GM03348 (cell line): ENCODE data around the gene RTF1.
"Not testable (repeated sequence)": the region's sequence is repeated elsewhere in the genome, so short reads cannot be mapped to it uniquely, and the experiment has no call there.

Experiments used
- DNase-seq: peaks from one replicate; pipeline ENCODE4 v3.0.0; 2012; ENCODE audit warnings: low spot score

Gene RTF1

DNA sequence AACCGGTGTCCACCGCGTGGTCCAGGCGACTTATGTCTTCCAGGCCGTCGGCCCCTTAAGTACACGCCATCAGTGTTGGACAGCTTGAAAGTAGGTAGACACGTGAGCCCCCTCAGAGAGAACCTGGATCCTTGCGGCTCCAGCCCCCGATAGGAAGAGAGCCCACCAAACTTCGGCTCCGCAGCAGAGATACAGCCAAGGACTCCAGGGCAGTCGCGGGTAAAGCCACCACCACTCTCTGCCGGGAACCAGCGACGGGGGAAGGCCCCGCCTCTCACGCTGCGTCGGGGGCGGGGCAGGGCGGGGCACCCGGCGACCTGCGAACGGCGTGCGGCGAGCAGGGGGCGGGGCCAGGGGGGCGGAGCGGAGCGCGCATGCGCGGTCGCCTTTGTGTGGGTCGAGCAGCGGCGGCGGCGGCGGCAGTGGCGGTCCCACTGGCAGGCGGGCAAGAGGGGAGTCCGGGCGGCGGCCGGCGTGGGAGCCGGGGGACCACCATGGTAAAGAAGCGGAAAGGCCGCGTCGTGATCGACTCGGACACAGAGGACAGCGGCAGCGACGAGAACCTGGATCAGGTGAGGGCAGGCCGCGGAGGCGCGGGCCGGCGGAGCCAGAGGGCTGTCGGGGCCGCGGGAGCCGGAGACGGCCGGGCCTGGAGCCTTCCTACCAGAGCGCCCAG lies at the start of gene RTF1:
RTF1 (plus strand) TSS at position 354 of the 676 bp plus-strand sequence; CDS start at position 375, 21 bp downstream.
- DNase-seq: peak; percentile 100

- no peak for DNase-seq
Observed at GRCh38 chr15:41367418-41367817, 49.5 kb upstream of the RTF1 start.

GRCh38 chr15:41377978-41378377 lies 38.9 kb upstream of the RTF1 start:
- DNase-seq: no peak

DNA sequence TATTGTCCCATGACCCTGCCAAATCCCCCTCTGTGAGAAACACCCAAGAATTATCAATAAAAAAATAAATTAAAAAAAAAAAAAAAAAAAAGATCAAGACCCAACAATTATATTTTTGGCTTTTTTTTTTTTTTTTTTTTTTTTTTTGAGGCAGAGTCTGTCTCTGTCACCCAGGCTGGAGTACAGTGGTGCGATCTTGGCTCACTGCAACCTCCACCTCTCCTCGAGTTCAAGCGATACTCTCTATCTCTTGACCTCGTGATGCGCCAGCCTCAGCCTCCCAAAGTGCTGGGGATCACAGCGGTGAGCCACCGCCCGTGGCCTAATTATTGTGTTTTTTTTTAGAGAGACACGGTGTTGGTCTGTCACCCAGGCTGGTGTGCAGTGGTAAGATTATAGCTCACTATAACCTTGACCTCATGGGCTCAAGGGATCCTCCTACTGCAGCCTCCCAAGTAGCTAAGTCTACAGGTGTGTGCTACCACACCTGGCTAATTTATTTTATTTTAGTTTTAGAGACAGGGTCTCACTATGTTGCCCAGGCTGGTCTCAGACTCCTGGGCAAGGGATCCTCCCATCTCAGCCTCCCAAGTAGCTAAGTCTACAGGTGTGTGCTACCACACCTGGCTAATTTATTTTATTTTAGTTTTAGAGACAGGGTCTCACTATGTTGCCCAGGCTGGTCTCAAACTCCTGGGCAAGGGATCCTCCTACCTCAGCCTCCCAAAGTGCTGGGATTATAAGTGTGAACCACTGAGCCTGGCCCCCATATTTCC lies 32.7 kb upstream of the RTF1 start:
- DNase-seq: not testable (repeated sequence)

DNA sequence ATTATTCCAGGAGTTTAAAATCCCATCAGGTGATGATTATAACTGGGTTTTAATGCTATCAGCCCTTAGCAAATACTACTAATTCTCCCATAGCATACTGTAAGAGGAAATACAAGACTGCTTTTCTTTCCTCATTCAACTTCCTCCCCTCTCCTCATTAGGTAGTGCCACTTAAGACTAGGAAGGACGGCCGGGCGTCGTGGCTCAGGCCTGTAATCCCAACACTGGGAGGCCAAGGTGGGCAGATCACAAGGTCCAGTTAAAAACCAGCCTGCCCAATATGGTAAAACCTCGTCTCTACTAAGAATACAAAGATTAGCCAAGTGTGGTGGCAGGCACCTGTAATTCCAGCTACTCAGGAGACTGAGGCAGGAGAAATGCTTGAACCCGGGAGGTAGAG lies 29.2 kb upstream of the RTF1 start:
- no peak for DNase-seq

GRCh38 chr15:41392659-41393058 lies 24.2 kb upstream of the RTF1 start:
- DNase-seq: no peak

- DNase-seq: no peak
Observed at GRCh38 chr15:41394924-41395323, 22.0 kb upstream of the RTF1 start.

DNA sequence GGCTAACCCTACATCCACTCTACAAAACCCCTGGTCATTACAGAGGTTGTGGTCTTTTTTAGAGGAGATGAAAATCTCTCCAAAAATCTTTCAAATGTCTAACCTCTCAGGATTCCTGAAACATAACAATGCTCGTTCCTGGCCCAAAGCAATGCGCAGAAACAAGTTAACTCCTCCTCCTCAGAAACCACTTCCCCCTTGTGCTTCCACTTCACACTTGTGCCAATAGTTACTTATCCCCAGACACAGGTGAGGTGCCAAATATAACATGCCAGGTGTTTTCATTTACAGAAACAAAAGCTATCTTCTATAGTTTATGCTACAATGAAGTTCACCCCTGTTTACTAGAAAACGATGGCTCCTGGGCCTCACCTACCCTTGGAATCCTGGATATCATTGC lies 20.8 kb upstream of the RTF1 start:
- DNase-seq: no peak

GRCh38 chr15:41401904-41402267 lies 15.0 kb upstream of the RTF1 start:
- DNase-seq: peak; percentile 27

DNA sequence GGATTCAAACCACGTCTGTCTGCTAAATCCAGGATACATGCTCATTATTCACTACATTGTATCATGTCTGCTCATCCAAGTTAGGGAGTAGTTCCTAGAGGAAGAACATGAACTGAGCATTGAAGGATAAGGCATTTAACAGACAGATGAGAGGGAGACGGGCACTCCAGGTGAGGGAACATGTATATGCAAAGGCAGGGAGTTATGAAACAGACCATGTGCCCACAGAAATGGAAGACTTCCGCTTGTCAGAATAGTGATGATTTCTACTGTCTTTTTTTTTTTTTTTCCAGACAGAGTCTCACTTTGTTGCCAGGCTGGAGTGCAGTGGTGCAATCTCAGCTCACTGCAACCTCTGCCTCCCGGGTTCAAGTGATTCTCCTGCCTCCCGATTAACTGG lies 9.6 kb upstream of the RTF1 start:
- DNase-seq: no peak

GRCh38 chr15:41408234-41408641 lies 8.7 kb upstream of the RTF1 start:
- DNase-seq: peak; percentile 47

GRCh38 chr15:41411031-41411430 lies 5.9 kb upstream of the RTF1 start:
- DNase-seq: no peak

- no peak for DNase-seq
Observed at GRCh38 chr15:41411441-41411840, 5.5 kb upstream of the RTF1 start.

DNA sequence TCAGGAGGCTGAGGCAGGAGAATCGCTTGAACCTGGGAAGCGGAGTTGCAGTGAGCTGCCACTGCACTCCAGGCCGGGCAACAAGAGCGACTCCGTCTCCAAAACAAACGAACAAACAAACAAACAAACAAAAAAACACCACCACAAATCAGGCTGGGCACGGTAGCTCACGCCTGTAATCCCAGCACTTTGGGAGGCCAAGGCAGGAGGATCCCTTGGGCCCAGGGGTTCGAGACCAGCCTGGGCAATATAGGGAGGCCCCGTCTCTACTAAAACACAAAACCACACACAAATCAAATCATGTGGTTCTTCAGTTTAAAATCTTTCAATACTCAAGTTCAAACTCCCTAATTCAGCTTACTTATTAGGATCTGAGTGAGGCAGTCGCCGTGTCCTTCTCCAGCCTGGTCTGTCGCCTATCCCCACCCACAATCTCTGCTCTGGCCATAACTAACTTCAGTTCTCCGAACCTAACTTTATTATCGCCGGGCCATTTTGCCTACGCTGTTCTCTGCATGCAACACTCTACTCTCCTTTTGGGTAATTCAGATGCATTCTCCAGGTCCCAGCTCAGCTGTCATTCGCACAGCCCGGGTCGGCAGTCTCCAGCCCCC lies 660 bp upstream of the RTF1 start:
- no peak for DNase-seq

GRCh38 chr15:41417418-41418195 lies 712 bp downstream of the RTF1 start:
- DNase-seq: peak; percentile 74

GRCh38 chr15:41423979-41424659 lies 7.2 kb downstream of the RTF1 start:
- DNase-seq: no peak

DNA sequence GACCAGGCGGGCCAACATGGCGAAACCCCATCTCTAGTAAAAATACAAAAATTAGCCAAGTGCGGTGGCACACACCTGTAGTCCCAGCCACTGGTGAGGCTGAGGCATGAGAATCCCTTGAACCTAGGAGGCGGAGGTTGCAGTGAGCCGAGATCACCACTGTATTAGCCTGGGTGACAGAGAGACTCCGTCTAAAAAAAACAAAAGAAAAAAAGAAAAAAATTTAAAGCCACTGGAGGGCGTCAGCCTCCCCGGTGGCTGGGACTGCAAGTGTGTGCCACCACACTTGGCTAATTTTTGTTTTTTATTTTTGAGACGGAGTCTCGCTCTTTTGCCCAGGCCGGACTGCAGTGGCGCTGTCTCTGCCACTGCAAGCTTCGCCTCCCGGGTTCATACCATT lies 7.9 kb downstream of the RTF1 start:
- no peak for DNase-seq

DNA sequence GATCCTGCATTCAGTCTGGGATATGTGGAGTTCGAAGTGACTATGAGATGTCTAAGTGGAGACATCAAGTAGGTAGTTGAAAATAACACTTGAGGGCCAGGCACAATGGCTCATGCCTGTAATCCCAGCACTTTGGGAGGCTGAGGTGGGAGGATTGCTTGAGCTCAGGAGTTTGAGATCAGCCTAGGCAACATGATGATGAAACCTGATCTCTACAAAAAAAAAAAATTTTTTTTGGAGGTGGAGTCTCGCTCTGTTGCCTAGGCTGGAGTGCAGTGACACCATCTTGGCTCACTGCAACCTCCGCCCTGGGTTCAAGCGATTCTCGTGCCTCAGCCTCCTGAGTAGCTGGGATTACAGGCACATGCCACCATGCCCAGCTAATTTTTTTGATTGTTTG lies 9.0 kb downstream of the RTF1 start:
- not testable (repeated sequence) for DNase-seq

- DNase-seq: no peak
Observed at GRCh38 chr15:41429003-41429890, 12.4 kb downstream of the RTF1 start.

GRCh38 chr15:41435037-41435786 lies 18.3 kb downstream of the RTF1 start:
- DNase-seq: no peak
